Lower lobe of right lung (tissue), 2 donors: ENCODE measurements around the gene MTARC1. TPM values are rescaled to one million over a fixed set of nuclear protein-coding genes. Genes with fewer than 3 reads are reported as not detected.

Experiments
- ATAC-seq, 2 donors: fragments of 200-7000 bp; cut with Tn5 transposase; one replicate each; pipeline ENCODE4 v1.9.1; 2020 to 2022; ENCODE audit warnings: mild to moderate bottlenecking in 2 of 2, moderate library complexity in 2 of 2
- DNase-seq: peaks from one replicate; pipeline ENCODE4 v3.0.0-alpha.2; 2020
- H3K27ac ChIP-seq: fragments of 200-600 bp; one replicate; pipeline ENCODE4 v1.8.0; 2022
- H3K27me3 ChIP-seq: fragments of 200-600 bp; one replicate; pipeline ENCODE4 v1.8.0; 2022; ENCODE audit warnings: low read depth
- H3K36me3 ChIP-seq: fragments of 200-600 bp; one replicate; pipeline ENCODE4 v1.8.0; 2022; ENCODE audit warnings: mild to moderate bottlenecking
- H3K4me1 ChIP-seq: fragments of 200-600 bp; one replicate; pipeline ENCODE4 v1.8.0; 2022
- H3K4me3 ChIP-seq: fragments of 200-600 bp; one replicate; pipeline ENCODE4 v1.8.0; 2022; ENCODE audit warnings: mild to moderate bottlenecking
- H3K9me3 ChIP-seq: fragments of 200-600 bp; one replicate; pipeline ENCODE4 v1.8.0; 2022
- CTCF ChIP-seq: fragments of 200-600 bp; IDR thresholded peaks from one replicate; pipeline ENCODE4 v1.8.0; 2022; ENCODE audit warnings: antibody characterized with exemption, mild to moderate bottlenecking
- intact Hi-C: fragments of 100-400 bp; cut with DNase I; formaldehyde crosslinking; loops from one replicate; pipeline ENCODE4 v1.11.0; 2022
- total RNA-seq: library from RNA; stranded (reverse); fragmentation: NEBNext Ultra II Directional; extraction: Animal tissue kit (Norgen Biotek cat#: 25700); gene quantifications from one replicate; pipeline ENCODE4 v1.2.1, GENCODE V29; 2021
- donor health status: DM: no; HTN: yes; CAD: no; lungs with severe emphysema.

MTARC1 gene
- total RNA-seq, 1 donor from 2014 or later: 37.6 TPM

DNA sequence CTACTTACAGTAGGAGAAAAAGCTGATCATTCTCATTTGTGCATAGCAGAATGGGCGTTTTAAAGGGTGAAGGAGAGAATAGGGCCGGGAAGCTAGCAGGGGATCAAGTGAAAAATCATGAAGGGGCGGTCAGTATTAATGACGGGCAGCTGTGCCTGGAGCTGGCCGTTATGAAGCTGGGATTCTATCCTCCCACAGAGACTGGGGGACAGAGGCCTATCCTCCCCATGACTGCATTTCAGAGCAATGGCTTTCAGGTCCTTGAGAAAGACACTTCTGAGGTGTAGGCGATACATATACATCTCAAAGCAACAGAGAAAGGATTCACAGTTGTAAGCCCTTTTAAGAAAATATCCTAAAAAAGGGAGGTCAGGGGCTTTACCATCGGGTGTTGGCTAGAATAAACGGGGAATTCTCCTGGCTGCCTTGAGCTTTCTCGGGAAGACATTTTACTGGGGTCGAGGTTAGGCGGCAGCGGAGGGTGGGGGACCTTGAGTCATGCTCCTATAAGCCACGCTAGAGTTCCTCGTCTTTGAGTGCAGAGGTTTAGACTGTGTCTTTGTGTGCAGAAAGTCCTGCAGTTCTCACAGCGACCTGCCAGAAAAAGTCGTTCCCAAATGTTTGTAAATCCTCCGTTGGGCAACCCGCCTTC is 39.1 kb upstream of the MTARC1 start:
- no peaks in the 10 kb centered on the region for H3K36me3 ChIP-seq
- intact Hi-C loops: no loop called here
- H3K4me3 ChIP-seq: peak overlapping the region; percentile 77
- peaks cover 42% of the 10 kb centered on the region for H3K4me1 ChIP-seq
- H3K9me3 ChIP-seq: no peaks in the 10 kb centered on the region
- peak overlapping the region; percentile 88 for H3K27ac ChIP-seq
- ATAC-seq (no peak), DNase-seq (no peak)
- no peak for TF ChIP-seq CTCF
- no peaks in the 10 kb centered on the region for H3K27me3 ChIP-seq

- Histone ChIP-seq H3K27me3 (no peaks in the 10 kb centered on the region), H3K36me3 (no peaks in the 10 kb centered on the region), H3K27ac (peak within 1 kb of the TSS; percentile 88), H3K4me1 (peaks cover 48% of the 10 kb centered on the region), H3K9me3 (no peaks in the 10 kb centered on the region), H3K4me3 (peak within 1 kb of the TSS; percentile 77)
- intact Hi-C loops: no loop called here
- DNase-seq (peak; percentile 86), ATAC-seq (peak; percentile 94 to 95)
- no peak for TF ChIP-seq CTCF
Measured at GRCh38 chr1:220748089-220748934, 38.4 kb upstream of the MTARC1 start, which contains the start of gene MTARC2. Gene MTARC2 (plus strand): TSS chr1:220748322. CDS start chr1:220748532, 210 bp downstream.

DNA sequence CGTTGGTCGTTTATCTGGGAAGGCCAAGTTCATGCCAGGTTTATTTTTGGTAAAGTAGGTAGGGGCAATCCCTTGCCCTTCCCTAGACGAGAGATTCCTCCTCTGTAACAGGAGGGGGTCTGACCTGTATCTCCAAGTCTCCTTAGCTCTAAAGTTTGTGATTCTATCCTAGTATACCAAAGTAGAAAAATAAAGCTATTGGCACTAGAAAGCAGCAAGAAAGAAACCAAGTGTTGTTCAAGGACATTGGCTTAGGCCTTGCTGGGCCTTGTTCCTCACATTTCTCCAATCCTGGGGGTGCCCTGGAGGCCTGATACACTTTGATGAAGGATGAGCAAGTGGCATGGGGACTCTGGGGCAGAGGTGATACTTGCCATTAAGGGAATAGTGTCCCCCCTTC is 37.8 kb upstream of the MTARC1 start:
- H3K36me3 ChIP-seq: no peaks in the 10 kb centered on the region
- ATAC-seq (no peak), DNase-seq (no peak)
- H3K27me3 ChIP-seq: no peaks in the 10 kb centered on the region
- intact Hi-C loops: no loop called here
- no peak for TF ChIP-seq CTCF
- H3K4me3 ChIP-seq: peak overlapping the region; percentile 77
- H3K9me3 ChIP-seq: no peaks in the 10 kb centered on the region
- peak overlapping the region; percentile 88 for H3K27ac ChIP-seq
- H3K4me1 ChIP-seq: peaks cover 51% of the 10 kb centered on the region

- Histone ChIP-seq H3K9me3 (no peaks in the 10 kb centered on the region), H3K4me3 (peak overlapping the region; percentile 77), H3K27ac (peak overlapping the region; percentile 88), H3K27me3 (no peaks in the 10 kb centered on the region), H3K4me1 (peaks cover 58% of the 10 kb centered on the region), H3K36me3 (peaks cover 5% of the 10 kb centered on the region)
- ATAC-seq: no peak
- intact Hi-C loops: no loop called here
- no peak for TF ChIP-seq CTCF
- DNase-seq: no peak
Measured at GRCh38 chr1:220750131-220750515, 36.6 kb upstream of the MTARC1 start.

DNA sequence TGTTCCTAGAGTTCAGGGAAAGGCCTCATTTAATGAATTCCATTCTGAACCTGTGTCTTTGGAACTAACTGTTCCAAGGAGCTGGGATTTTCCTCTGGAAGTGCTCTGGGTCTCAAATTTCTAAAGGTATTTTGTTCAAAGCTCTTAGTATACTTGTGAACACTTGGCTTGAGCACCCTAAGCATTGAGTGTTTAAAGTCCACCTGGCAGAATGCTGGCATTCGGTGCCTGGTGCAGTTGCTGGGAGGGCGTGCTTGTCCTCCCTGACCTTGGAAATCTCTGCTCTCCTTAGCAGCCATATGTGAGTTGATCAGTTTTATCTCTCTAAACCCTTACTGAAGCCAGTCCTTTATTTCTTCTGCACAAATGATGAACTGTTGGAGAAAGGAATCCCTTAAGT is 35.6 kb upstream of the MTARC1 start:
- peak; percentile 55 to 69 for ATAC-seq
- peak; percentile 55 for DNase-seq
- H3K9me3 ChIP-seq: no peaks in the 10 kb centered on the region
- no peaks in the 10 kb centered on the region for H3K27me3 ChIP-seq
- no peak for TF ChIP-seq CTCF
- H3K4me3 ChIP-seq: peak overlapping the region; percentile 77
- peaks cover 15% of the 10 kb centered on the region for H3K36me3 ChIP-seq
- H3K27ac ChIP-seq: peak overlapping the region; percentile 88
- peaks cover 58% of the 10 kb centered on the region for H3K4me1 ChIP-seq
- intact Hi-C loops: no loop called here
